Measurements from ENCODE around the gene YTHDF1.

The YTHDF1 gene

DNA sequence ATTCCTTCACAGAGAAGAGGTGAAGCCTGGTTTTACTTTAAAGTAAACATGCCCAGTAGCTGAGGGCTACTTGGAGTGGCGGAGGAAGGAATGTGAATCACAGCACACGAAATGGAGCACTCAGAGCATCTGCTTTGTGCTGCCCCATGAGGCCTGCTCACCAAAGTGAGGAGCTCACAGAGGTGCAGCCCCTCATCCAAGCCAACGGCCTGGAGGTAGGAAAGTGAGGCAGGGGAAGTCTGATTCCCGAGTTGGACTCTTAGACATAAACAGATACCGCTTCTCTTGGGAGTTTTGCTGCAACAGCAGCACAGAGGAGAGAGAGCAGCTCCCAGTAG, 3.6 kb downstream of the YTHDF1 start:
- no peak for TF ChIP-seq CTCF (conservative IDR thresholded peaks at IDR 0.05; ENCODE audit: low read depth, low read length)
- H3K4me3 ChIP-seq (ENCODE audit: low read length), result no peak overlapping the region

GRCh38 chr20:63210011-63210605, 5.8 kb downstream of the YTHDF1 start:
- H3K4me3 ChIP-seq (ENCODE audit: low read length), result no peak overlapping the region
- no peak for DNase-seq (ENCODE audit: low read depth)
- TF ChIP-seq CTCF (conservative IDR thresholded peaks at IDR 0.05; ENCODE audit: low read depth, low read length), result no peak

More for the DNA sequence above, 3.6 kb downstream of the YTHDF1 start:
- DNase-seq (ENCODE audit: low read depth), result no peak

DNA sequence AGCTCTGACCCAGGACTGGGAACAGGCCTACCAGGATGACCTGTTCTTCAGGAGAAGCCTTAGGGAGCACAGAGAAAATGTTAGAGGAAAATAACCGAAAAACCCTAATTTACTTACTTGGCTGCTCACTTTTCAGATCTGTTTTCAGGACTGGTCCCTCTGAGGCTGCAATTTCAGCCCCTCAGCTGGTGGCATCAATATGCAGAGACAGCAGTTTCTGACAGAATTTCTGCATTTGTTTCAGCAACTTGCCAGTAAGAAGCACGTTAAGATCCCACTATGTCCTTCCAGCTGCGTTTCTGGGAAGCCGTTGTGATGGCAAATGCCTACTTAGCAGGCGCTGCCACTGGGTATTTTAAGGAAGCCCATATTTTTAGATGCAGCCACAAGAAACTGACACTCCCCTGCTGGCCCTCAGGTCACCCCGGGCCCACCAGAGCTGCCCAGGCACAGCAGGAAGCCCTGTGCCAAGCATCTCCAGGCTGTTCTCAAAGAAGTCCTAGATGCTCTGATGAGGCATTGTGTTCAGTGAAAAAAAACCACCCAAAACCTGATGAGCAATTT, 7.5 kb downstream of the YTHDF1 start:
- TF ChIP-seq CTCF (conservative IDR thresholded peaks at IDR 0.05; ENCODE audit: low read depth, low read length), result no peak
- DNase-seq (ENCODE audit: low read depth), result no peak
- H3K4me3 ChIP-seq (ENCODE audit: low read length), result no peak overlapping the region

DNA sequence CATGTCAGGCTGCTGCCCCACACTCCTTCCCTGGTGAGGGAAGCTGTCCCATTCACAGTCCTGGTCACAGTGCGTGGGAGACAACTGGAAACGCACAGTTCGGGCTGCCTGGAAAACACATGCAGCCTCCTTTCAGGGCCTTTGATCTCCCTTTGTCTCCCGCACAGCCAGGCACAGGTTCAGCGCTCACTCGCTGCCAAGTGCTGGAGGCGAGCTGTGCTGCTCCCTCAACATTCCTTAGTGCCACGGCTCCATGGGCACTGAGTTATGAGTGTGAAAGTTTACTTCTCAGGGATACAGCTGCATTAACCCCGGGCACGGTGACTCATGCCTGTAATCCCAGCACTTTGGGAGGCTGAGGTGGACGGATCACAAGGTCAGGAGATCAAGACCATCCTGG, 9.1 kb downstream of the YTHDF1 start:
- no peak overlapping the region for H3K4me3 ChIP-seq (ENCODE audit: low read length)
- peak; percentile 90 for DNase-seq (ENCODE audit: low read depth)
- TF ChIP-seq CTCF (conservative IDR thresholded peaks at IDR 0.05; ENCODE audit: low read depth, low read length), result no peak

DNA sequence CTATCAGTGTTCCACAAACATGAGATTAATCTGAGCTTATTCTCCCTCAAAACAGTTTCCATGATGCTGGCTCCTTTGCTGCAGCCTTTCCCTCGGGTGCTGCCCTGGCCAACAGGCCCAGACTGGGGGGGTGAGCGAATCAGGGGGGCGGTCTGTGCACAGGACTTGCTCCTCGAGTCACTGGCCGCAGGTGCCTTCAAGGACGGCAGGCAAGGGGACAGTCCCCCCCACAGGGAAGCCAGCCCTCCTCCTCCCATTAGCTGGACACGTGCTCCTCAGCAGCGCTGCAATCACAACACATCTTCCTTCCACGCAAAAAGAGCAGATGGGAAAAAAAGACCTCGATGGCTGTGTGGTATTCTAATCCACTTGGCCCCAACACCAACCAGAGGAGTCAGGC, 10.0 kb downstream of the YTHDF1 start:
- DNase-seq (ENCODE audit: low read depth), result no peak
- no peak overlapping the region for H3K4me3 ChIP-seq (ENCODE audit: low read length)
- TF ChIP-seq CTCF (conservative IDR thresholded peaks at IDR 0.05; ENCODE audit: low read depth, low read length), result no peak

- DNase-seq (ENCODE audit: low read depth), result no peak
- TF ChIP-seq CTCF (conservative IDR thresholded peaks at IDR 0.05; ENCODE audit: low read depth, low read length), result no peak
- no peak overlapping the region for H3K4me3 ChIP-seq (ENCODE audit: low read length)
These were observed 11.6 kb downstream of the YTHDF1 start for GRCh38 chr20:63204362-63204761.

- no peak for TF ChIP-seq CTCF (conservative IDR thresholded peaks at IDR 0.05; ENCODE audit: low read depth, low read length)
- no peak for DNase-seq (ENCODE audit: low read depth)
- no peak overlapping the region for H3K4me3 ChIP-seq (ENCODE audit: low read length)
These were observed 13.0 kb downstream of the YTHDF1 start for GRCh38 chr20:63202811-63203526.
